Measurements from ENCODE around the gene GRIK1.

Gene GRIK1

DNA sequence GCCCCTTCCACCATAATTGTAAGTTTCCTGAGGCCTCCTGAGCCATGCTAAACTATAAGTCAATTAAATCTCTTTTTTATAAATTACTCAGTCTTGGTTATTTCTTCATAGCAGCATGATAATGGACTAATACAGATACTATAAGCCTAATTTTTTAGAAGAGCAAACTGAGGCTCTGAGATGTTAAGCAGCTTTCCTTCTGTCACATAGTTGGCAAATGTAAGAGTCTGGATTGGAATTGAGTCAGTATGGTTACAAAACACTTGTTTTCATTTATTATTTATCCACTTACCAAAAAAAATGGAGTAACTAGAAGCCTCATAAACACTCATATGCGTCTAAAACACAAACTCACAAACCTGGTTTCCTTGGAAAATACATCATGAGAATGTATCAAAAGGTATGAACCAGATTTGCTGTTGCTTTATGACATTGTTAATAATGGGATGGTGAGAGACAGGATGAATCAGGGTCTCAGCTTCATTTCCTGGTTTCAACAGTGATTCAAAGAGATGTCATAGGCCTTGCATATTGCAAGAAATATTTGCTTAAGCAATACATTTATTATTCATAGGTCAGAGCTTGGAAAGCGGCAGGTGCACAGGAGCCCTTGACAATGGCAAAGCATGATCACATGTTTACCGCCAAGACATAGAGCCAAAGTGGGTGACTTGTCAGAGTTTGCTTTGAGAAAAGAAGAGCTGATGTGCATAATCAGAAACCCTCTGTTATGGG is 221.5 kb downstream of the GRIK1 start:
- no peak for DNase-seq (ENCODE audit: low read depth, low spot score)

DNA sequence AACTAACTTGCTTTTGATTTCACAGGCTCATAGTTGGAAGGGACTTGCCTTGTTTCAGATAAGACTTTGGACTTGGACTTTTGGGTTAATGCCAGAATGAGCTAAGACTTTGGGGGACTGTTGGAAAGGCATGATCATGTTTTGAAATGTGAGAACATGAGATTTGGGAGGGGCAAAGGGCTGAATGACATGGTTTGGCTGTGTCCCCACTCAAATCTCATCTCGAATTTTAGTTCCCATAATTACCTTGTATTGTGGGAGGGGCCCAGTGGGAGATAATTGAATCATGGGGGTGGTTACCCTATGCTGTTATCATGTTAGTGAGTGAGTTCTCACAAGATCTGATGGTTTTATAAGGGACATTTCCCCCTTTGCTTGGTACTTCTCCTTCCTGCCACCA is 222.1 kb downstream of the GRIK1 start:
- no peak for DNase-seq (ENCODE audit: low read depth, low spot score)

DNA sequence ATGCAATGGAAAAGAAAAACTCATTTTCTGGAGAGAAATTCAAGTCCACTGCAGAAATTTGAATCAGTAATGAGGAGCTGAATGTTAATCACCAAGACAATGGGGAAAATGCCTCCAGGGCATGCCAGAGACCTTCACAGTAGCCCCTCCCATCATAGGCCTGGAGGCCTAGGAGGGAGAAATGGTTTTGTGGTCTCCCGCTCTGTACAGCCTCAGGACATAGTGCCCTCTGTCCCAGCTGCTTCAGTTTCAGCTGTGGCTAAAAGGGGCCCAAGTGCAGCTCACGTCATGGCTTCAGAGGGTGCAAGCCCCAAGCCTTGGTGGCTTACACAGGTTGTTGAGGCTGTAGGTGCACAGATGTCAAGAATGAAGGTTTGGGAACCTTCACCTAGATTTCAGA is 223.0 kb downstream of the GRIK1 start:
- DNase-seq (ENCODE audit: low read depth, low spot score), result no peak

DNA sequence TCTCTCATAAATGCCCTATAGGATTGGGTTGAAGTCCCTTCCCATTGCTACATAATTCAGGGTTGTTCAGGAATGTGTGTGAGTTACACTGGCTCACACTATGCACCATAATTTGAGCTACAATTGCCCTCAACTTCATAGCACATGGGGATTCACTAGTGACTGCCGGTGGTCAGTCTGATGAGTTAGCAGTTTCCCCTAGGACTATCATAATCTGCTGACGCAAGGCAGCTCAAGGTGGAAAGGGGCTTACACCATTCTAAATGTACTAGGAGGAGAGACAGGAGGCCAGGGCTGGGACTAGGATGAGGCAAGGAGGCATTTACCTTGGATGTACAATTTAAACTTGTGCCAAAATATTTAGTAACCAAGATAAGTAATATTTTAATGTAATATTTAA is 224.7 kb downstream of the GRIK1 start:
- no peak for DNase-seq (ENCODE audit: low read depth, low spot score)

DNA sequence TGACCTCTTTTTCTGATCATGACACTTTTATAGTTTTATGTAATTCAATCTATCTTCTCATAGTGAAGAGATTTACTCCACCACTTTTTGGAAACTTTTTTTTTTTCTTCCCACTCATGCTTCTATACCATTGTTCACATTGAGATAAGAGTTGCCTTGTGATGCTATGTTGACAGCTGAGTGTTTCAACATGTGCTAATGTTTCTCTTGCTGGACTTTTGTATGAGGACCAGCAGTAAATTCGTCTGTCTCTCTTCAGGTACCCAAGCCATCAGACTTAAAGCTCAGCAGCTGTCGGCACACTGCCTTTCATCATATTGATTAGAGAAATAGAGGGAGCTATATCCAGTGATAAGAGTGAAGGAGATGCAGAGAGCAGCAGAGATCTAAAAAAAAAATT is 227.0 kb downstream of the GRIK1 start:
- DNase-seq (ENCODE audit: low read depth, low spot score), result no peak

DNA sequence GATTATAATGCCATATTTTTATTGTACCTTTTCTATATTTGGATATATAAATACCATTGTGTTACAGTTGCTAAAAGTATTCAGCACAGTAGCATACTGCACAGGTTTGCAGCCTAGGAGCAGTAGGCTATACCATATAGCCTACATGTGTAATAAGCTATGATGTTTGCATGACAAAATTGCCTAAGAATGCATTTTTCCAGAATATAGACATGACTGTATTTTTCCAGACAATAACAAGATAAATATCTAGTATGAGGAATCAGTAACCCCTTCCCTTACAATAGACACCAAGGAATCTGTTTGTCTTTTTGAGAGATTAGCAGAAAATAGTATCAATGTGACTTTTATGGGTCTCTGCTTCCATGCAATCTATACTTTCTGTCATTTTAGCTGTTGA is 228.6 kb downstream of the GRIK1 start:
- DNase-seq (ENCODE audit: low read depth, low spot score), result no peak

DNA sequence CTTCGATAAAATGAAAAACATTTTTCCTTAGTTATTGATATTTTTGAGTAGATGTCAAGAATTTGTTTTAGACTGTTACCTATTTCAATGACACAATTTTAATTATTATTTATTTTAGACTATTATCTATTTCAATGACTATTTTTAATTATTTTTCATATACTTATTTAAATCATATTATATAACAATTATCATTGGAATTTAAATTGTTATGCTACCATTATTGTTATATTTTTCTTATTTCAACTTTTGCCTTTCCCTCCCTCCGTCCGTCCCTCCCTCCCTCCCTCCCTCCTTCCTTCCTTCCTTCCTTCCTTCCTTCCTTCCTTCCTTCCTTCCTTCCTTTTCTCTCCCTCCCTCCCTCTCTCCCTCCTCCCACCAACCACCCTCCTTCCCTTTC is 229.3 kb downstream of the GRIK1 start:
- DNase-seq (ENCODE audit: low read depth, low spot score), result no peak

DNA sequence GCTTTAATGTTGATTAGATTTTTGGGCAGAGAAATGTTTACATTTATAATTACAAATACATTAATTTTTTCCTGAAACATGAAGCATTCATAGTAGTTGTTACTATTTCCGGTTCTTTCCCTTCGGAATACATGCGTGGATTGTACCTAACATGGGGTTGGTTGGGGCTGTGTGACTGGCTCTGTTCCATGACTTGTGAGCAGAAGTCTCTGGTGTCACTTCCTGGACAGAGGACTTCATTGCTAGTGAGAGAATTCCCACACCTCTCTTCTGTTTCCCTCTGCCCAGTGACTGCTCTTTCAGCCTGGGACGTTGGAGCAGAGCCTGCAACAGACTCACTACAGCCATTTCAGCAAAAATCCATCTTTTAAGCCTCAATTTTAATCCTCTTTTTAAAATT is 231.4 kb downstream of the GRIK1 start:
- DNase-seq (ENCODE audit: low read depth, low spot score), result no peak

DNA sequence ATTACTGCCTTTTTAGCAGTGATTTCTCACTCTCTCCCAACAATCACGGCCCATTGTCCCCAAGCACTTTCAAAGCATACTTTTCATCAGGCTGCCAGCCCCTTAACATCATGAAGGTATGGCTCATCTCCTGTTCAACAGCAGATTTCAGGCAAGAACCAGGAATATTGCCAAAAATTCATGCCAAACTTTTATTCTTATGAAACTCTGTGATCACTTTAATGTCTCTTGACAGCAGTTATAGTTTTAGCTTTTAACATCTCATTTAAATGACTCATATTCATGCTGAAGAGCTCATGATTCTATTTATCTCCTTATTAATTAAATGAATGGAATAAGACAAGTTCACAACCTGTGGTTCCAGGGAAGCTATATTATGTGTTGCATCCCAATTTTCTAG is 235.1 kb downstream of the GRIK1 start:
- no peak for DNase-seq (ENCODE audit: low read depth, low spot score)

DNA sequence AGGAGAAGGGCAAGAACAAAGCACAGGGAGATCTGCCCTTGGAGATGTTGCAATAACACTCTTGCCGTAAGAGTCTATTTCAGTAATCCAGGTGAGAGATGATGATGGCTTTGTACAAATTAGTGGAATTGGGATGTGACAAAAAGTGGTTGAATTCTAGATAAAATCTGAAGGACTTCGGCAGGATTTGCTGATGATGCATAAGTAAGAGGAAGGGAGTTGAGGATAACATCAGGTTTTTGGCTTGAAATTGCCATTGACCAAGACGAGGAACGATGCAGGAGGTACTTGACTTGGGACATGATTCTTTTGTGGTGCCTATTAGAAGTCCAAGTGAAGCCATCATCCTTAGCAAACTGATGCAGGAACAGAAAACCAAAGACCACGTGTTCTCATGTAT is 238.1 kb downstream of the GRIK1 start:
- DNase-seq (ENCODE audit: low read depth, low spot score), result no peak

DNA sequence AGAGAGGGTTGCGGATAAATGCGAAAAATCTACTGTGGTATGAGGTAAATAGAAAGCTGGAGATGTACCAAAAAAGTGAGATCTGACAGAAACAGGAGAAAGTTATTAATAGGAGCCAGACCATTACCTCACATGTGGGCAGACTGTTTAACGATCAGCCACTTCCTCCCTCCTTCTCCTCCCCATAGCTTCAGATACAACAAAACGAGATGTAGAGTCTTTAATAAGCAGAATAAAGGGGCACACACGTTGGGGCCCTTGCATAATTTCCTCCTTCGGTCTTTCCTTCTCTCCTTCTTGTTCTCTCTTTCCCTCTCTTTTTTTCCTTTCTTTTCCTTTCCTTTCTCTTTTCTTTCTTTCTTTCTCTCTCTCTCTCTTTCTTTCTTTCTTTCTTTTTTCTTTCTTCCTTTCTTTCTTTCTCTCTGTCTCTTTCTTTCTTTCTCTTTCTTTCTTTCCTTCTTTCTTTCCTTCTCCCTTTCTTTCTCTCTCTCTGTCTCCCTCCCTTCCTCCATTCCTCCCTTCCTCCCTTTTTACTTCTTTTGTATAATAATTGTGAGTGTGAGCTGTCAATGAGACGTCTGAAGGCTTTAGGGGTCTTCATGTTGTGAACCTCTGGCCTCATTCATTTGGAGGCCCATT is 242.1 kb downstream of the GRIK1 start:
- no peak for DNase-seq (ENCODE audit: low read depth, low spot score)

DNA sequence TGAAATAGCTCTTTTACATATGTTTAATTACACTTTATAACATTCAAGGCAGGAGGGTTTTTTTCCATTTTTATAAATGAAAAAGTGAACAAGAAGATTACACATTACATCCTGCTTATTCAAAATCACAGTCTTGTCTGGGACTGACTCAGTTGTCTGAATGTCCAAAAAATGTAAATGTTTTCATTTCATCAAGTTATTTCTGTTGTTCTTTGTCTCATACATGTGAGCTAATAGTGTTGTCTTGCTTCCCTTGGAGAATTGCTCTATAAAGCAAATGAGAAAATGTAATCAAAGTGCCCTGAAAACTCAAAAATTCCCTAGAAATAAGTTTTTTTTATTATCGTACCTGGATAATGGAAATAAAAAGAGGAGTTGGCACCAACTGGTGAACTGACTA is 242.9 kb downstream of the GRIK1 start:
- DNase-seq (ENCODE audit: low read depth, low spot score), result no peak

DNA sequence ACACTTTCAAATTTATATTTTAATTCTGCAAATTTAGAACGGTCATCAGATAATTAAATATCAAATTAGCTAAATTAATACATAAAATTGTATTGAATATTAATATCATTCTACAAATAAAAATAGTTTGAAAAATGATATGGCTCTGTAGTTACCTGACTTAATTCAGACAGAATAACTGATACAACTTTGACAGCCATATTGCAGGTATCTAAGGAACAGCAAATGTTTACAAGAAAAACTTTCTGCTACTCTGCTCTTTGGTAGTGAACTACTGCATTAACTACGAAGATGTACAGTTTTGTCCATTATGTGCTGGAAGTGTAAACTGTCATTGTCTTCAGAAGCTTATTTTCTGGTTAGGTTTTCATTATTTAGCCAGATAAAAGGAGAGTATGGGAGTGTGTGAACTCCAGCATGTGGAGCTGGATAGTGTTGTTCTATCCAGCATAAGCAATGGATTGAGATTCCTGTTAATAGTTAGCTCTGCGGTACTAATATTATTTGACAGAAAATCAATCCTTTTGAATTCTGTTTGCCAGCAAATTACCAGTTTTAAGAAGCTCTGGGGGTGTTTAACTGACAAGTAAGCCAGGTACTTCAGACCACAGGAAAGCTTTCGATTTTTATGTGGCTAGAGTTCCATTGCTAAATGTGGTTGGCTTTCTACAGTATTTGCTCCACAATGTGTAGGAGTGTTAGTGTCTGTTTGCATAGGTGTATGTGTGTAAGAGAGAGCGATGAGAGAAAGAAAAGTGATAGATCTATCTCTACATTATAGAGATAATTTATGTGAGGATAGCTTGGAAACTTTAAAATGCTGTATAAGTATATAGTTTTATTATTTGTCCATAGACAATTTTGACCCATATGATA is 247.9 kb downstream of the GRIK1 start:
- no peak for DNase-seq (ENCODE audit: low read depth, low spot score)

DNA sequence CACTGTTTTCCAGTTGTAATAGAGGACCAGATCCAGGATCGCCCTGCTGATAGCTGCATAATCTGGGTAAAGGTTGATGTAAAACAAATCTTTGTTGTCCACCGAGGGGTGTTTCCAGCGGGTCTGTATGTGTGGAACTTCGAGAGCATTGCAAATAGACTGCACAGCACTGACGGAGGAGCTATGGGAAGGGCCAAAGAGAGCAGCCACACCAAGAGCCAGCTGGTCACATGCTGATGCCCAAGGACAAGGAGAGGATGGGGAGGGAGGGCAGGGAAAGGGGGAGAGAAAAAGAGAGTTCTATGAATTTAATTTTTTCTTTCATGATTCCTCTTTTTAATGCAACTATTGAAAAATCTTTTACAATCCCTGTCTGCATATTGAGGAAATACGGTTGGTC is 250.0 kb downstream of the GRIK1 start:
- no peak for DNase-seq (ENCODE audit: low read depth, low spot score)

DNA sequence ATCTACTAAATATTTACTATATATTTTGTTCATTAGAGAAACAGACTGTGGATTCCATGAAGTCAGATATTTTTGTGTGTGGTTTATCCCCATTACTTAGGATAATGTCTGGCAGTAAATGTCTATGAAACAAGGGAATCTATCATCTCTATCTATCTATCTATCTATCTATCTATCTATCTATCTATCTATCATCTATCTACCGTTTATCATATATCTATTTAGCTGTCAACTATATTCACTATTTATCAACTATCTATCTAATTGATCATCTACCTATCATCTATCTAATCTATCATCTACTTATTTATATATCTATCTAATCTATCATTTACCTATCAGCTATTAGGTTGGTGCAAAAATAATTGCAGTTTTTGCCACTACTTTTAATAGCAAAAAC is 255.7 kb downstream of the GRIK1 start:
- no peak for DNase-seq (ENCODE audit: low read depth, low spot score)

DNA sequence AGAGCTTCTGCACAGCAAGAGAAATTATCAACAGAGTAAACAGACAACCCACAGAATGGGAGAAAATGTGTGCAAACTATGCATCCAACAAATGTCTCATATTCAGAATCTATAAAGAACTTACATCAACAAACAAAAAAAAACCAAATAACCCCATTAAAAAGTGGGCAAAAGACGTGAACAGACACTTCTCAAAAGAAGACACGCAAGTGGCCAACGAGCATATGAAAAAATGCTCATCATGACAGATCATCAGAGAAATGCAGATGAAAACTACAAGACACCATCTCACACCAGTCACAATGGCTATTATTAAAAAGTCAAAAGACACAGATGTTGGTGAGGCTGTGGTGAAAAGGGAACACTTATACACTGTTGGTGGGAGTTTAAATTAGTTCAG is 257.0 kb downstream of the GRIK1 start:
- no peak for DNase-seq (ENCODE audit: low read depth, low spot score)

DNA sequence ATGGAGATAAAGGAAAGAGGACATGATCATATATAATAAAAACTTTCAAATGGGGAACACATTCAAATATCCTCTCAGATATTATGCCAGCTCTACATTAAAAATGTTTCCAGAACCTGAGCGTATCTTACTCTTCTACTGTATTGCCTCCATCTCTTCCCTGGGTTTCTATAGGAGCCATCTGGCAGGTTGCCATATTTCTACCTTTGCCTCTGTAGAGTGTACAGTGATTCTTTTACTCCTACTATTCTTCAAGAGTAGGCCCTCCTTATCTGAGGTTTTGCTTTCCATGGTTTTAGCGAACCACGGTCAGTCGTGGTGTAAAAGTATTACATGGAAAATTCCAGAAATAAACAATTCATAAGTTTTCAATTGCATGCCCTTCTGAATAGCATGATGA is 259.5 kb downstream of the GRIK1 start:
- no peak for DNase-seq (ENCODE audit: low read depth, low spot score)

DNA sequence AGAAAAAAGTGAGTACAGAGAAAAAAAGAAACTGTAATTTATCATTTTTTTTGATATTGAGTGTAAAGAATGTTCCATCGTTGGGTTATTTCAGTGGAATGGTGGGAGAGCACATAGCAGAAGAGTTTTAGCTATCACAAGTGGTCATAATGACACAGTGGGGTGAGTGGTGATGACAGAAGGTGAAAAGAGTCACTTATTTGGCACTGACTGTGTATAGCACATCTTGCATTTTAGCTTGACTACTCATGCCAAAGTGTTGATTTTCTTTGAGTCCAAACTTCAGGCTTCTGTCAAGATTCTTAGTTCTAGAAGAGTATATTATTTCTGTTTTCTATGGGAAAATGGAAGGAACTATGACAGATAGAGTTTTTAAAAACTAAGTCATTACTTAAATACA is 261.2 kb downstream of the GRIK1 start:
- no peak for DNase-seq (ENCODE audit: low read depth, low spot score)

DNA sequence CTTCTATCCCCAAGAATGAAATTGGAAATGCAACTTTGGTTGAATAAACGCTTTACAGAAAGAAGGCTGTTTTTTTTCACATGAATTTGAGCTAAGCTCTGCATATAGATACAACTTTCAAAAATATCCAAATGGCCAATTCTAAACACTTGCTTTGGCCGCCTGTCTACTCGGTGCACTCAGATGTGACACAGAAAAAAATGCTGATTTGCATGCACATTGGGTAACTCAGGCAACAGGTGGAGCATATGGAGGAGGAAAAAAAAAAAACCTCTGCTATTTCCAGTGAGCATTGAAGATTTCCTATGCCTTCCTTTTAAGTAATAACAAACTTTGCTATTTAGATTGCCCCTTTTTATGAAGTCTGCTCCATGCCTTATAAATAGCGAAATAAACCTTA is 262.5 kb downstream of the GRIK1 start:
- DNase-seq (ENCODE audit: low read depth, low spot score), result no peak

DNA sequence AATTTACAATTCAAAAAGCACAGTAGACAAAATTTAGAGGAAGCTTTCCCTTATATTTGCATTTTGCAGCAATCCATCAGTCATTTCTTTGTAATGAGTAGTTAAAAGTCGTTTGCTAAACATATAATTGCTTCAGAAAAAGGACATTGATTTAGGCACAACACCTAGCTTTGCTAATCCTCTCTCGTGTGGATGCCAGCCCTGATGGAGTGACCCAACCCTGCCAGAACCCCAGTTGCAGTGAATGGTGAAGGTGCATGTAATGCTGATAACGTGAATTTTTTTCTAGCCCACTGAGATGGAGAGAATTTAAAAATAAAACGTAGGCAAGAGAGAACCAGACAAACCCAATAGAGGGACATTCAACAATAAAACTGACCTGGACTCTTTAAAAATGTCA is 263.4 kb downstream of the GRIK1 start:
- DNase-seq (ENCODE audit: low read depth, low spot score), result no peak

DNA sequence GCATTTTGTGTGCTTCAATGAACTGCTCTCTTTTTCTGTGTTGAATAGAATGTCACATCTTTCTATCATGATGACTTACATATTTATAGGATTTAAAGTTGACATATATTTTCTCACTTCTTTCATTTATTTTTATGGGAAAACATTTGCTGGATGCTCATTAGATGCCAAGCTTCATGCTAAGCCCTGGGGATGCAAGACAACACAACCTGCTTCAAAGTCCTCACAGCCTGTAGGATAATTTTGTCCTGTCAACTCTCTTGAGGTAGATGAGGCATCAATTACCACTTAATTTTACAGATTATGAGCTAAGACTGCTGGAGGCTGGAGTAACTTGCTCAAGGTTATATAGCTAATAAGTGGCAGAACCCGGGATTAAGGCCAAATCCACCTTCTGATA is 264.3 kb downstream of the GRIK1 start:
- no peak for DNase-seq (ENCODE audit: low read depth, low spot score)

DNA sequence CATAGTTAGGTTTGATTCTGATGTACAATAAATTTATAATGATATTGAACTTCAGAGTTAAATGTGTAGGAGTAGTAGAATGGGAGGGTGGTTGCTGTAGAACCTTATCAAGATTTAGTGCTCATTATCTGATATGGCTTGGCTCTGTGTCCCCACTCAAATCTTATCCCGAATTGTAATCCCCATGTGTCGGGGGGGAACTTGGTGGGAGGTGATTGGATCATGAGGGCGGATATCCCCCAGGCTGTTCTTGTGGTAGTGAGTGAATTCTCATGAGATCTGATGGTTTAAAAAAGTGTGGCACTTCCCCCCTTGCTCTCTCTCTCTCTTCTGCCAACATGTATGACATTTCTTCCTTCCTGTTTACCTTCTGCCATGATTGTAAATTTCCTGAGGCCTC is 265.5 kb downstream of the GRIK1 start:
- no peak for DNase-seq (ENCODE audit: low read depth, low spot score)

DNA sequence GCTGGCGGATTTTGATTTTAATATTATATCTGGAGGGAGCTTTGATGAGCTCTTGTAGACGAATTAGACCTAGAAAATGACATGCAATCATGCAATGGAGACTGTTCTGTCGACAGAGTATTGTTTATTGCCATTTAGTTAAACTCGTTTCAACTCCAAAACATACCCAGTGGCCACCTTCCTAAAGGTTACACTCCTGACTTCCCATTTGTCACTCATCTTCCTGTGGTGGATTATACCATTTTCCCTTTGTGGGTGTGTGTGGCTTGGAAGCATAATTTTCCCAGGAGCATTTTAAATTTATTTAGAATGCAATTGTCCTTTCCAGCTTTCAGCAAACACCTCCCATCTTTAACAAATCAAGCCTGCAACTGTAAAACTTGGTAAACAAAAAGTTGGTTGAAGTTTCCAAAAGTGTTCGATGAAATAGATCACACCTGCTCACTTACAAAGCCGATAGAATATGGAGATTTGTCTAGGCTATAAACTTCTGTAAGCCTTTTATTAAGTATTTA is 266.6 kb downstream of the GRIK1 start:
- no peak for DNase-seq (ENCODE audit: low read depth, low spot score)
